Measurements from ENCODE around the gene UBALD2.

DNA sequence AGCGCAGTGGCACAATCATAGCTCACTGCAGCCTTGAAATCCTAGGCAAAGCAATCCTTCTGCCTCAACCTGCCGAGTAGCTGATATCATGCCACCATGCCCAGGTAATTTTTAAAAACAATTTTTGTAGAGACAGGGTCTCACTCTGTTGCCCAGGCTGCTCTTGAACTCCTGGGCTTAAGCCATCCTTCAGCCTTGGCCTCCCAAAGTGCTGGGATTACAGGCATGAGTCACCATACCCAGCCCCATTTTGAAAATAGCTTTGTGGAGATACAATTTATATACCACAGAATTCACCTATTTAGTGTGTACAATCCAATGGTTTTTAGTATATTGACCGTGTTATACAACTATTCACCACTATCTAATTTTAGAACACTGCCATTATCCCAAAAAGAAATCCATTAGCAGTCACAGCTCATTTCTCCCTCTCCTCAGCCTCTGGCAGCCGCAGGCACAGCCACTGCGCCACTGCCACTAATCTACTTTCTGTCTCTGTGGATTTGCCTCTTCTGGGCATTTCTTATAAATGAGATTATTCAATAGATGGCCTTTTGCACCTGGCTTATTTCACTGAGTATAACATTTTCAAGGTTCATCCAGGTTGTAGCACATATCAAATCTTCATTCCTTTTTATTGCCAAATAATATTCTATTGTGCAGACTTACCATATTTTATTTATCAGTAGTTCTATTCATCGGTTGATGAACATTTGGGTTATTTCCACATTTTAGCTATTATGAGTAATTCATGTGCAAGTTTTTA, 31.4 kb upstream of the UBALD2 start:
- TF ChIP-seq FOXM1 (IDR thresholded peaks at IDR 0.05; ENCODE audit: low read depth): no peak
- TF ChIP-seq, protein P1, sequence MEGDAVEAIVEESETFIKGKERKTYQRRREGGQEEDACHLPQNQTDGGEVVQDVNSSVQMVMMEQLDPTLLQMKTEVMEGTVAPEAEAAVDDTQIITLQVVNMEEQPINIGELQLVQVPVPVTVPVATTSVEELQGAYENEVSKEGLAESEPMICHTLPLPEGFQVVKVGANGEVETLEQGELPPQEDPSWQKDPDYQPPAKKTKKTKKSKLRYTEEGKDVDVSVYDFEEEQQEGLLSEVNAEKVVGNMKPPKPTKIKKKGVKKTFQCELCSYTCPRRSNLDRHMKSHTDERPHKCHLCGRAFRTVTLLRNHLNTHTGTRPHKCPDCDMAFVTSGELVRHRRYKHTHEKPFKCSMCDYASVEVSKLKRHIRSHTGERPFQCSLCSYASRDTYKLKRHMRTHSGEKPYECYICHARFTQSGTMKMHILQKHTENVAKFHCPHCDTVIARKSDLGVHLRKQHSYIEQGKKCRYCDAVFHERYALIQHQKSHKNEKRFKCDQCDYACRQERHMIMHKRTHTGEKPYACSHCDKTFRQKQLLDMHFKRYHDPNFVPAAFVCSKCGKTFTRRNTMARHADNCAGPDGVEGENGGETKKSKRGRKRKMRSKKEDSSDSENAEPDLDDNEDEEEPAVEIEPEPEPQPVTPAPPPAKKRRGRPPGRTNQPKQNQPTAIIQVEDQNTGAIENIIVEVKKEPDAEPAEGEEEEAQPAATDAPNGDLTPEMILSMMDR (IDR thresholded peaks at IDR 0.05): no peak
- TF ChIP-seq, protein P2, sequence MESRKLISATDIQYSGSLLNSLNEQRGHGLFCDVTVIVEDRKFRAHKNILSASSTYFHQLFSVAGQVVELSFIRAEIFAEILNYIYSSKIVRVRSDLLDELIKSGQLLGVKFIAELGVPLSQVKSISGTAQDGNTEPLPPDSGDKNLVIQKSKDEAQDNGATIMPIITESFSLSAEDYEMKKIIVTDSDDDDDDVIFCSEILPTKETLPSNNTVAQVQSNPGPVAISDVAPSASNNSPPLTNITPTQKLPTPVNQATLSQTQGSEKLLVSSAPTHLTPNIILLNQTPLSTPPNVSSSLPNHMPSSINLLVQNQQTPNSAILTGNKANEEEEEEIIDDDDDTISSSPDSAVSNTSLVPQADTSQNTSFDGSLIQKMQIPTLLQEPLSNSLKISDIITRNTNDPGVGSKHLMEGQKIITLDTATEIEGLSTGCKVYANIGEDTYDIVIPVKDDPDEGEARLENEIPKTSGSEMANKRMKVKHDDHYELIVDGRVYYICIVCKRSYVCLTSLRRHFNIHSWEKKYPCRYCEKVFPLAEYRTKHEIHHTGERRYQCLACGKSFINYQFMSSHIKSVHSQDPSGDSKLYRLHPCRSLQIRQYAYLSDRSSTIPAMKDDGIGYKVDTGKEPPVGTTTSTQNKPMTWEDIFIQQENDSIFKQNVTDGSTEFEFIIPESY (IDR thresholded peaks at IDR 0.05; ENCODE audit: borderline replicate concordance, low read depth): no peak
- TF ChIP-seq EZH2phosphoT487 (IDR thresholded peaks at IDR 0.05; ENCODE audit: borderline replicate concordance, low read depth): no peak
- TF ChIP-seq EP300 (IDR thresholded peaks at IDR 0.05; ENCODE audit: borderline replicate concordance in 1 of 2, low read depth in 1 of 2, low read length in 1 of 2): no peak
- TF ChIP-seq RFX5 (IDR thresholded peaks at IDR 0.05; ENCODE audit: low read length): no peak
- TF ChIP-seq GABPA (IDR thresholded peaks at IDR 0.05; ENCODE audit: low read depth): no peak
